PFSK-1 (cell line): ENCODE results near the gene ZNF585A.

ENCODE experiments used
- POLR2AphosphoS5 ChIP-seq: IDR thresholded peaks from 2 replicates; pipeline ENCODE4 v1.6.1; 2012; ENCODE audit warnings: low read depth, mild to moderate bottlenecking, control low read depth, low read length, moderate library complexity
- REST ChIP-seq, 2 experiments: IDR thresholded peaks; 2 replicates each; pipeline versions ENCODE4 v1.6.1 to v1.8.0; 2011 to 2012; ENCODE audit warnings: low read depth in 2 of 2, low read length in 2 of 2, control low read depth in 1 of 2, inconsistent platforms in 1 of 2, mild to moderate bottlenecking in 1 of 2, moderate library complexity in 1 of 2; ENCODE audit not compliant: insufficient read depth in 1 of 2
- TAF1 ChIP-seq: IDR thresholded peaks from 2 replicates; pipeline ENCODE4 v1.6.1; 2012; ENCODE audit warnings: low read length, control low read depth, borderline replicate concordance; ENCODE audit not compliant: insufficient read depth

GRCh38 chr19:37218592-37218935 is 46.1 kb upstream of the ZNF585A start:
- TF ChIP-seq POLR2AphosphoS5: no peak
- no peak for TF ChIP-seq TAF1
- TF ChIP-seq REST (IDR thresholded peaks at IDR 0.05; ENCODE audit: insufficient read depth in 1 of 2, low read depth in 2 of 2, low read length in 2 of 2): no peak
